Endothelial cell of umbilical vein (primary cell): ENCODE results near the gene ZNF664. TPM values are rescaled to one million over a fixed set of nuclear protein-coding genes. Genes with fewer than 3 reads are reported as not detected.

Source experiments
- BruUV-seq: library from RNA; stranded (reverse); fragments of 400-500 nt; replicated peaks from 2 replicates; lab custom pipeline; 2021; lab: Mats Ljungman, UMichigan
- CTCF ChIA-PET: fragments of 300-600, 350-600 bp; sonication (Branson Sonifier 250); formaldehyde crosslinking; loops from one replicate; lab custom pipeline; 2021; ENCODE audit warnings: antibody characterized with exemption, inconsistent platforms; lab: Charles Lee
- POLR2A ChIA-PET: fragments of 300-600, 350-600 bp; sonication (Branson Sonifier 250); formaldehyde crosslinking; loops from one replicate; lab custom pipeline; 2021; ENCODE audit warnings: antibody characterized with exemption, inconsistent platforms; lab: Charles Lee
- DNase-seq: peaks from one replicate; pipeline ENCODE4 v3.0.0-alpha.2; 2011; ENCODE audit warnings: low read depth, low spot score
- FAIRE-seq: peaks from 2 replicates; lab custom pipeline; 2011; peaks lifted over from hg19 to GRCh38; lab: Jason Lieb, UNC
- H2AFZ ChIP-seq: 2 replicates; pipeline ENCODE4 v1.6.0; 2012; ENCODE audit warnings: low read depth, low read length, control low read depth, inconsistent platforms
- H3K27ac ChIP-seq: 2 replicates; pipeline ENCODE4 v1.5.1; 2011; ENCODE audit warnings: low read depth, mild to moderate bottlenecking, control low read depth, low read length, moderate library complexity; ENCODE audit not compliant: insufficient read depth
- H3K27me3 ChIP-seq, 2 experiments: 2 replicates each; pipeline versions ENCODE4 v1.6.0 to v1.6.1; 2011; ENCODE audit warnings: low read length in 2 of 2, mixed read lengths in 1 of 2; ENCODE audit not compliant: control insufficient read depth in 2 of 2, insufficient read depth in 2 of 2
- H3K36me3 ChIP-seq, 2 experiments: 2 replicates in 1 of 2; 3 replicates in 1 of 2; pipeline ENCODE4 v1.5.1; 2011; ENCODE audit warnings: low read length in 2 of 2, mild to moderate bottlenecking in 1 of 2, moderate library complexity in 1 of 2; ENCODE audit not compliant: control insufficient read depth in 2 of 2, insufficient read depth in 2 of 2; ENCODE audit errors: extremely low read depth in 1 of 2
- H3K4me1 ChIP-seq: 3 replicates; pipeline ENCODE4 v1.5.1; 2011; ENCODE audit warnings: mild to moderate bottlenecking, low read length; ENCODE audit not compliant: control insufficient read depth, insufficient read depth; ENCODE audit errors: extremely low read depth
- H3K4me2 ChIP-seq: 2 replicates; pipeline ENCODE4 v1.6.1; 2011; ENCODE audit warnings: low read length, control low read depth, mixed read lengths; ENCODE audit not compliant: insufficient read depth
- H3K4me3 ChIP-seq, 3 experiments: fragments of 200-600 bp in 1 of 3; sonication (generic), shearing (Covaris generic) in 1 of 3; replicated peaks in 1 of 3; 2 replicates each; pipeline ENCODE4 v1.5.1; 2011 to 2016; ENCODE audit warnings: control low read depth in 3 of 3, low read length in 3 of 3, mild to moderate bottlenecking in 2 of 3, inconsistent platforms in 1 of 3, low read depth in 1 of 3, moderate library complexity in 1 of 3; ENCODE audit not compliant: insufficient read depth in 1 of 3
- H3K79me2 ChIP-seq: 2 replicates; pipeline ENCODE4 v1.6.0; 2012; ENCODE audit warnings: low read length, inconsistent platforms; ENCODE audit not compliant: control insufficient read depth, insufficient read depth
- H3K9ac ChIP-seq: replicated peaks from 2 replicates; pipeline ENCODE3; 2011; ENCODE audit warnings: low read length, control low read depth; ENCODE audit not compliant: insufficient read depth; ENCODE audit errors: extremely low read depth
- H3K9me1 ChIP-seq: replicated peaks from 3 replicates; pipeline ENCODE4 v1.6.0; 2011; ENCODE audit warnings: mild to moderate bottlenecking, low read length; ENCODE audit not compliant: control insufficient read depth, insufficient read depth; ENCODE audit errors: extremely low read depth
- H3K9me3 ChIP-seq: replicated peaks from 2 replicates; pipeline ENCODE4 v1.5.1; 2012; ENCODE audit warnings: low read length, inconsistent platforms; ENCODE audit not compliant: control insufficient read depth, insufficient read depth
- H4K20me1 ChIP-seq: replicated peaks from 2 replicates; pipeline ENCODE3; 2011; ENCODE audit warnings: mild to moderate bottlenecking, low read length; ENCODE audit not compliant: control insufficient read depth, insufficient read depth; ENCODE audit errors: extremely low read depth
- CTCF ChIP-seq, 2 donors: IDR thresholded peaks; 1 replicate in 1 of 2; 2 replicates in 1 of 2; pipeline ENCODE4 v1.5.1; 2011; ENCODE audit warnings: low read length in 2 of 2, mild to moderate bottlenecking in 2 of 2, moderate library complexity in 2 of 2, control low read depth in 1 of 2, inconsistent platforms in 1 of 2, low read depth in 1 of 2; ENCODE audit not compliant: insufficient read depth in 1 of 2; ENCODE audit errors: extremely low read depth in 1 of 2
- EZH2 ChIP-seq: IDR thresholded peaks from 2 replicates; pipeline ENCODE4 v1.6.1; 2012; ENCODE audit warnings: borderline replicate concordance, low read depth, mild to moderate bottlenecking, moderate library complexity, low read length, inconsistent platforms; ENCODE audit not compliant: severe bottlenecking
- FOS ChIP-seq: IDR thresholded peaks from 2 replicates; pipeline ENCODE4 v1.6.1; 2011; ENCODE audit warnings: mild to moderate bottlenecking, low read length, moderate library complexity, borderline replicate concordance; ENCODE audit not compliant: insufficient read depth
- GATA2 ChIP-seq: IDR thresholded peaks from 2 replicates; pipeline ENCODE4 v1.7.0; 2011; ENCODE audit warnings: low read depth, mild to moderate bottlenecking, moderate library complexity, mixed read lengths, low read length; ENCODE audit not compliant: insufficient read length, insufficient read depth
- JUN ChIP-seq: IDR thresholded peaks from 2 replicates; pipeline ENCODE4 v1.6.1; 2011; ENCODE audit warnings: borderline replicate concordance, low read depth; ENCODE audit not compliant: insufficient read length, insufficient read depth
- MAX ChIP-seq: IDR thresholded peaks from 2 replicates; pipeline ENCODE4 v1.6.1; 2011; ENCODE audit not compliant: insufficient read depth, insufficient read length
- MYC ChIP-seq: IDR thresholded peaks from one replicate; pipeline ENCODE4 v1.6.1; 2011; ENCODE audit warnings: mild to moderate bottlenecking, low read depth, low read length
- POLR2A ChIP-seq: IDR thresholded peaks from 2 replicates; pipeline ENCODE4 v1.6.1; 2012; ENCODE audit warnings: low read depth, mild to moderate bottlenecking, control low read depth, low read length
- POLR2AphosphoS5 ChIP-seq: IDR thresholded peaks from 2 replicates; pipeline ENCODE4 v1.6.1; 2012; ENCODE audit warnings: low read depth, mild to moderate bottlenecking, control low read depth, low read length, moderate library complexity; ENCODE audit not compliant: insufficient read depth
- dilution Hi-C: fragments of 300-500 bp; cut with MboI; formaldehyde crosslinking; loops from one replicate; pipeline ENCODE4 v1.15.0; 2019; ENCODE audit warnings: low sequenced_read_pairs; ENCODE audit not compliant: extremely low pct_ligation_motif_present
- intact Hi-C: fragments of 100-400 bp; cut with micrococcal nuclease; formaldehyde crosslinking; loops from one replicate; pipeline ENCODE4 v1.10.0; 2022
- polyA plus RNA-seq, 4 experiments: library from polyadenylated mRNA; depleted of rRNA in 3 of 4; stranded (reverse) in 3 of 4; unstranded in 1 of 4; fragments of >200 nt; gene quantifications; 2 replicates each; pipeline versions ENCODE4 v1.2.1 to v1.2.3, GENCODE V29; 2011 to 2012; ENCODE audit warnings: missing spikeins in 1 of 4
- total RNA-seq: library from RNA; stranded (reverse); gene quantifications from 2 replicates; pipeline ENCODE4 v1.2.3, GENCODE V29; 2021

ZNF664 gene
- total and polyA plus RNA-seq, 2 donors (not counting 3 experiments of a cell fraction or from before 2014, with no cell fraction given) = 29.8 to 71.3 TPM

- dilution Hi-C loops = no loop called here
- Histone ChIP-seq H3K9me3 (no peaks in the 10 kb centered on the region), H3K4me1 (peaks cover 8% of the 10 kb centered on the region), H3K27me3 (no peaks in the 10 kb centered on the region), H3K9me1 (no peaks in the 10 kb centered on the region), H3K27ac (no peak overlapping the region), H3K36me3 (no peaks in the 10 kb centered on the region), H3K9ac (no peak overlapping the region), H4K20me1 (no peaks in the 10 kb centered on the region), H3K4me3 (no peak overlapping the region), H3K79me2 (no peaks in the 10 kb centered on the region), H2AFZ (no peak overlapping the region), H3K4me2 (no peak overlapping the region)
- no TSS peak for BruUV-seq
- FAIRE-seq (no peak), DNase-seq (no peak)
- ChIA-PET CTCF (interaction anchor here (1.1 to 3.1 kb wide), 5 partner anchors 11 to 844 kb away, joined by 3 to 169 read pairs (median 27); no protein-coding TSS in a partner anchor), POLR2A (interaction anchor here (0.5 kb wide), 1 partner anchor 359 kb away, joined by 3 read pairs; no protein-coding TSS in a partner anchor)
- no peak for TF ChIP-seq CTCF (IDR thresholded peaks at IDR 0.05; ENCODE audit: extremely low read depth in 1 of 2, insufficient read depth in 1 of 2, low read depth in 1 of 2, low read length in 2 of 2)
- TF ChIP-seq MYC = no peak
- TF ChIP-seq EZH2 = no peak
- no peak for TF ChIP-seq FOS
- intact Hi-C loops = loop anchor here (2.0 kb wide), 1 partner anchor 56 kb away; no protein-coding TSS in a partner anchor
These were observed 82.1 kb downstream of the ZNF664 start for GRCh38 chr12:124055066-124055465.

- no peaks in the 10 kb centered on the region for H4K20me1 ChIP-seq
- no TSS peak for BruUV-seq
- H2AFZ ChIP-seq = no peak overlapping the region
- H3K9ac ChIP-seq = no peak overlapping the region
- H3K36me3 ChIP-seq = no peaks in the 10 kb centered on the region
- no peaks in the 10 kb centered on the region for H3K79me2 ChIP-seq
- POLR2A ChIA-PET = no interaction called here
- H3K27me3 ChIP-seq = no peaks in the 10 kb centered on the region
- CTCF ChIA-PET = interaction anchor here (1.0 to 1.2 kb wide), 3 partner anchors 21 to 262 kb away, joined by 3 to 4 read pairs (median 3); no protein-coding TSS in a partner anchor
- dilution Hi-C loops (no loop called here), intact Hi-C loops (no loop called here)
- peaks cover 8% of the 10 kb centered on the region for H3K4me1 ChIP-seq
- H3K9me1 ChIP-seq = no peaks in the 10 kb centered on the region
- TF ChIP-seq GATA2 = no peak
- TF ChIP-seq EZH2 = no peak
- TF ChIP-seq FOS = no peak
- no peak for TF ChIP-seq JUN
- no peak for TF ChIP-seq MYC
- no peak for TF ChIP-seq POLR2AphosphoS5
- no peak for TF ChIP-seq MAX
- no peak for TF ChIP-seq CTCF (IDR thresholded peaks at IDR 0.05; ENCODE audit: extremely low read depth in 1 of 2, insufficient read depth in 1 of 2, low read depth in 1 of 2, low read length in 2 of 2)
- TF ChIP-seq POLR2A = no peak
- DNase-seq (no peak), FAIRE-seq (no peak)
- no peak overlapping the region for H3K4me3 ChIP-seq
- no peak overlapping the region for H3K27ac ChIP-seq
- H3K4me2 ChIP-seq = no peak overlapping the region
- no peaks in the 10 kb centered on the region for H3K9me3 ChIP-seq
These were observed 84.7 kb downstream of the ZNF664 start for GRCh38 chr12:124057691-124058090.
